ENCODE results near the gene CAPN11.

DNA sequence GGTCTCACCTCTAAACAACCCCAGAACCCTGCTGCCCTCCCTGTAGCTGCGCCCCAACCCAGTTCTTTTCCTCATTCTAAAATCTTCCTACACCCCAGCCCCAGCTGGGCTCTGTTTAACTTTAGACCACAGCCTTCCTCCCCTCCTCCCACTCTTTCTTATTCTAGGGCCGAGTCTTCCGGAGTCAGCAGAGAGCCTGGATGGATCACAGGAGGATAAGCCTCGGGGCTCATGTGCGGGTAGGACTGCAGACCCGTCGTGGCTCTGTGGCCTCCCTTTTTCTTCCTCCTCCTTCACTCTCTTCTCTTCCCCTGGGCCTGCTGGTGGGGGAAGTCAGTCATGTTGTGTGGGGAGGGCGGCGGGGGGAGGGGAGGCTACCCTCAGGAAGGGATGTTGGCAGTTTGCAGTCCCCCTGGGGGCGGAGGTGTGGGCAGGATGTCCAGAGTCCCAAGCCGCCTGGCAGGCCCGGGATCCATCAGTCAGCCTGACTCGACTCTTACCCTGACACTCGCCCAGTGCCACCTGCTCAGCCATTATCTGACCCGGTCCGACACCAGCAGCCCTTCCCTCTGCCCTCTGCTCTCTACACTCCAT lies 8.1 kb downstream of the CAPN11 start:
- TF ChIP-seq, protein P1, sequence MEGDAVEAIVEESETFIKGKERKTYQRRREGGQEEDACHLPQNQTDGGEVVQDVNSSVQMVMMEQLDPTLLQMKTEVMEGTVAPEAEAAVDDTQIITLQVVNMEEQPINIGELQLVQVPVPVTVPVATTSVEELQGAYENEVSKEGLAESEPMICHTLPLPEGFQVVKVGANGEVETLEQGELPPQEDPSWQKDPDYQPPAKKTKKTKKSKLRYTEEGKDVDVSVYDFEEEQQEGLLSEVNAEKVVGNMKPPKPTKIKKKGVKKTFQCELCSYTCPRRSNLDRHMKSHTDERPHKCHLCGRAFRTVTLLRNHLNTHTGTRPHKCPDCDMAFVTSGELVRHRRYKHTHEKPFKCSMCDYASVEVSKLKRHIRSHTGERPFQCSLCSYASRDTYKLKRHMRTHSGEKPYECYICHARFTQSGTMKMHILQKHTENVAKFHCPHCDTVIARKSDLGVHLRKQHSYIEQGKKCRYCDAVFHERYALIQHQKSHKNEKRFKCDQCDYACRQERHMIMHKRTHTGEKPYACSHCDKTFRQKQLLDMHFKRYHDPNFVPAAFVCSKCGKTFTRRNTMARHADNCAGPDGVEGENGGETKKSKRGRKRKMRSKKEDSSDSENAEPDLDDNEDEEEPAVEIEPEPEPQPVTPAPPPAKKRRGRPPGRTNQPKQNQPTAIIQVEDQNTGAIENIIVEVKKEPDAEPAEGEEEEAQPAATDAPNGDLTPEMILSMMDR (IDR thresholded peaks at IDR 0.05; ENCODE audit: insufficient read depth, low read length, poor library complexity, severe bottlenecking), result no peak
- no peak for TF ChIP-seq EZH2phosphoT487 (conservative IDR thresholded peaks at IDR 0.05; ENCODE audit: low read length)

All from SU-DHL-6 (cell line).